Activated CD4-positive, alpha-beta T cell treated with anti-CD3 and anti-CD28 coated beads, Interleukin-2, amount 50 U/mL, for 16 hours (primary cell): ENCODE data around the gene HES5.

Experiments used
- DNase-seq: peaks from one replicate; pipeline ENCODE4 v3.0.0-alpha.2; 2020

Gene HES5

DNA sequence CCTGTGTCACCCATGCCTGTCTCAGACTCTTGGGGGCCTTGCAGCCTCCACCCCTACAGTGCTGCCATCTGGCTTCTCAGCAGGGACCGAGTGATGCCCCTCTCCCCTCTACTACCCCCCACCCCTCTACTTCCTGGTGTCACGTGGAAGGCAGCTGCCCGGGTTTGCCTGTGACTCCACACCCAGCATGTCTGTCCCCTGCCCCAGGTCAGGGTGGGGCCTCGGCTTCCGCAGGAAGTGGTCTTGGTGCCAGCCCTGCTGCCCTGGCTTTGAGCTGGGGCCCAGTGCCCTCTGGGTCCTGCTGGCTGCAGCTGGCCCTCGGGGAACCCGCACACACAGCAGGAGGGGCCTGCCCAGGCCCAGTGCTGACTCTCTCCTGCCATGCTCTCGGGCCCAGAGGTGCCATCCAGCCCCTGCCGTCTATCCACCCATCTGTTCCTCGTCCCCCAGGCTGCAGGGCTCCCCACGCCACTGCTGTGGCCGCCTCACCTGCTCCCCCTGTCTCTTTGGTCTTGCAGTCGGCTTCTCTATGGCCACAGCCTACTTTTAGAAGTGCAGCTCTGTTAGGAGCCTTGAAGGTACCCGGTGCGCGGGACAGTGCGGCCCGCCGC lies 30.0 kb downstream of the HES5 start:
- peak; percentile 12 for DNase-seq

DNA sequence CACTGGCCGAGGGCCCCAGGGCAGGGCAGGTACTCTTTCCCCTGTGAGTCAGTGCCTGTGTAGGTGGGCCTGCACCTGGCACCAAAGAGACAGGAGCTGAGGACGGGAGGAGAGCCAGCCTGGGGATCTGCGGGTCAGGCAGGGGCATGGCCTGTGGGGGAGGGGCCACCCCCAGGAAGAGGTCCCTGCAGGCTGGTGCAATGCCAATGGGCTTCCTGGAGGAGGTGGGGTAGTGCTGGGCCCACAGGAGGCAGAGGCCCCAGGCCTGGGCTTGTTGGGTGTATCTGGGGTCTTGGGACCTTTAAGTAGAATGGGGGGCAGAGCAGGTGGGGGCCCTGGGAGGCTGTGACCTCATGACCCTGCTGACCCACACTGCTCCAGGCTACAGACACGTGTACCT lies 30.8 kb downstream of the HES5 start:
- no peak for DNase-seq

DNA sequence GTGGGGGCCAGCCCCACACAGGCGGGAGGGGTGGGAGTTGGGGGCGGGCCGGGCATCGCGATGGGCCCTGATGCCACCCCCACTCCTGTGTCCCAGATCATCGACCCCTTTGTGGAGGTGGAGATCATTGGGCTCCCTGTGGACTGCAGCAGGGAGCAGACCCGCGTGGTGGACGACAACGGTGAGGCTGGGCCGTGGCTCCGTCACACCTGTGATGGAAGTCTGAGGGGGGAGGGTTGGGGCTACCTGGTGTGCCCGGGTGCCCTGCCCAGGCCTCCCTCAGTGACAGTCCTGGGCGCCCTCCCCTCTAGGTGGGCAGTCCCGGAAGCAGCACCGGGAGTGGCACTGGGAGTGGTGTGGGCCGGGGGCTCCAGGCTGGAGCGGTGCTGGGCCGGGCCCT lies 31.4 kb downstream of the HES5 start:
- no peak for DNase-seq

DNA sequence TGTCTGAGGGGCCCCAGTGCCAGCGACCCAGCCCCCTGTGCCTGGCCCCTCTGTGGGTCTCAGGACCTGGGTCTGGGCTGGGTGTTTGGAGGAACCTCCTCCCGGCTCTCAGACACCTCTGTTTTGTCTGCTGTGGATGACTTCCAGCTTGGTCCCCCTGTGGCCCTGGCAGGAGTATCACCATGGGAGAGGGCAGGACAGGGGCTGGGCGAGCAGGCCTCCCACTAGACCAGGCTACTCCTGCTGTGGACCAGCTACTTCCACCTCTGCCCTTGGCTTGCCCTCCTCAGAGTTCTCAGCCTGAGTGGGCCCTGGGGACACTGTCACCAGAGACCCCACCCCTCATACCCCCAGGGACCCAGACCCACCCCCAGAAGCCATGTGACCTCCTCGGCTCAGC lies 32.2 kb downstream of the HES5 start:
- DNase-seq = no peak

DNA sequence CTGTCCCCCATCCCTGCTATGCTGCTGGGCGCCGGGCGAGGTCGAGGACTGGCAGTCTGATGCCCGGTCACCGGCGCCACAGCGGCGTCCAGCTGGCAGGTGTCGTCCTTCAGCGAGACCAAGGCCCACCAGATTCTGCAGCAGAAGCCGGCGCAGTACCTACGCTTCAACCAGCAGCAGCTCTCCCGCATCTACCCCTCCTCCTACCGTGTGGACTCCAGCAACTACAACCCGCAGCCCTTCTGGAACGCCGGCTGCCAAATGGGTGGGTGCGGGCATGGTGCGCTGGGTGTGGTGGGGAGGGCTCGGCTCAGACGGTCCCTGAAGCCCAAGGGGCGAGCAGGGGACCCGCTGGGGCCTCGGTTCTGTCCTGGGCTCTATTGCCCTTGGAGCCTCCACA lies 33.3 kb downstream of the HES5 start:
- no peak for DNase-seq

DNA sequence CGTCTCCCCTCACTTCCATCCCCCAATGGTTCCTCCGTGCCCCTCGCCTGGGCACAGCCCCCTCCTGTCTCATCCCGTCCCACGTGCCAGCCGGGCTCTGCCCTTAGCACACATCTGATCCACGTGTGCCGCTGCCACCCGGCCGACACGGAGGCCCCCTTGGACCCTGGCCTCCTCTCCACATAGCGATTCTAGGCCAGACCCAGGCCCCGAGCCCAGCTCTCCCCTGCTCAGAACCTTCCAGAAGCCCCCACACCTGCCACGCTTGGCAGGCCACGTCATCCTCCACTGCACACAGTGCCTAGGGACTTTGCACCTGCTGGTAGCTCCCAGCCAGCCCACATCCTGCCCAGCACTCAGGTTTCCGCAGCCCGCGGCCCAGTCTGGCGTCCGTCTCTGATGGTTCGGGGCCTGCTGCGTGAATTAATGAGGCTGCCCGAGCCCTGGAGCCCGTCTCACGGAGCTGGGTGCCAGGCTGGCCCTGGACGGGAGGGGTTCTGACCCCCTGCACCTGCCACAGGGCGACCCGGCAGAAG lies 33.9 kb downstream of the HES5 start:
- DNase-seq = no peak

DNA sequence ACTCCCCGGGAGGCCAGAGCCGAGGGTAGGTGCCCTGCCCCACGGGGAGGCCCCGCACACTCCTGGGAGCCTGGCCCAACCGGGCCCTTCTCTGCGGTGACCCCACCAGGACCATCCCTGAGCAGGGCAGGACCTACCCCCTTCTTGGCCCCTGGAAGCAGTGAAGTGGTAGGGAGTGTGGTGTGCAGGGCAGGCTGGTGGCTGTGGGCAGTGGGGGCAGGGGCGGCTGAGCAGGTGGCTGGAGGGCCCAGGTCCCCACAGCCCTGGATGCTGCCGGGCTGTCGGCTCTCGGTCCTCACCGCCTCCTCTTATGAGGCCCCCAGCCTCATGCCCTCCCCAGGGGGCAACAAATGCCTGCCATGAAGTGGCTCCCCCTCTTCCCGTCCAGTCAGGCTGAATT lies 34.5 kb downstream of the HES5 start:
- no peak for DNase-seq

DNA sequence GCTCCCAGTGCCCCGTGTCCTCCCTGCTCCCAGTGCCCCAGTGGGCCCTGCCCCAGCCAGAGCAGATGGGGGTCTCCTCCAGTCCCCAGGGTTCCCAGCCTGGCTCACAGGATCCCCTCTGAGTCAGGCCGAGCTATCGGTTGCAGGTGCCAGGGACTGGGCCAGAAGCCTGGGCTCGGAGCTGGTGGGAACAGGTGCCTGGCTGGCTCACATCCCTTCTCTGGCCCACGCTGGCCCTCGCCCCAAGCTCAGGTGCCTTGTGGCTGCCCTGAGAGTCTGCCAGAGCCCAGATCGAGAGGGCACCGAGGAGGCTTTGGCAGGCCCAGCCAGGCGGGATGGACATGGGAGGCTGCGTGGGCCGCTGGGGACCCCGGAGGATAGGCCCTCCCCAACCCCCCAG lies 35.0 kb downstream of the HES5 start:
- no peak for DNase-seq

DNA sequence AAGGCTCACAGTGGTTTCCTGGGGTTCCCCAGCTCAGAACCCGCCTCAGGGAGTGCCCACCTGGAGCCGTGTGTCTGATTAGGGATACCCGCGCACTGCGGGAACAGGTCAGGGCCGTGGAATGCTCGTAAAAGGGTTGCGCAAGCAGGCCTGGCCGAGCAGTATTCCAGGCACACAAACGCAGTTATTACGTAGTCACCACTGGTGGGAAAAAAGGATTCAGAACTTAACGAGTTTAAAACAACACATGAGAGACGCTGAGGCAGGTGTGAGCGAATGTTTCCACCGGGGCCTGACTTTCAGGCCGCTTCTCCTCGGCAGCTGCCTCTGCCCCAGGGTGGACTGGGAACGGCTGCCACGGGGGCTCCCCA lies 35.8 kb downstream of the HES5 start:
- DNase-seq = no peak

DNA sequence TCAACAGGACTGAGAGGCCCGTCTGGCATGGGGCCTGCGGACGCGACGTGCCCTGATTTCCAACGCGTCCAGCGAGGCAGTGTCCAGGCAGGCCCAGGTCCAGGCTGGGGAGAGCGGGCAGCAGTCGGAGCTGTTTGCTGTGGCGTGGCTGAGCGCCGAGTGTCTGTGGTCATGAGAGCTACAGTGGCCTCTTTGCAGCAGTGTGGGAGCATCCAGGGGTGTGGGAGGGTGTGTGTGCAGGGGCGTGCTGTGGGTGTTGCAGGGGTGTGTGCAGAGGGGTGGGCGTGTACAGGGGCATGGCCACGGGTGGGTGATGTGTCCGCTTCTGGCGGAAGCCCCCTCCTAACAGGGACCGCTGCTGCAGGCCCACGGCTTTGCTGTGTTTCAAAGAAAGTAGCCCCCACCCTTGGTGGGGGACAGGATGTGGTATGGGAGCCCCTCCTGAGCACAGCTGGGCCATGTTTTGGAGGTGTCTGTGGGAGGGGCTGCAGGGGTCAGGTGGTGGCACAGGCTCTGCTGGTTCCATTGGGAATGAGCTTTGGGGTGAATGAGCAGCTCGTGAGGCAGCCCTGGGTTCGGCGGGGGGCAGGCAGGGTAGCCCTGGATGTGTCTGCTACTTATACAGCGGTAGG lies 36.3 kb downstream of the HES5 start:
- no peak for DNase-seq

DNA sequence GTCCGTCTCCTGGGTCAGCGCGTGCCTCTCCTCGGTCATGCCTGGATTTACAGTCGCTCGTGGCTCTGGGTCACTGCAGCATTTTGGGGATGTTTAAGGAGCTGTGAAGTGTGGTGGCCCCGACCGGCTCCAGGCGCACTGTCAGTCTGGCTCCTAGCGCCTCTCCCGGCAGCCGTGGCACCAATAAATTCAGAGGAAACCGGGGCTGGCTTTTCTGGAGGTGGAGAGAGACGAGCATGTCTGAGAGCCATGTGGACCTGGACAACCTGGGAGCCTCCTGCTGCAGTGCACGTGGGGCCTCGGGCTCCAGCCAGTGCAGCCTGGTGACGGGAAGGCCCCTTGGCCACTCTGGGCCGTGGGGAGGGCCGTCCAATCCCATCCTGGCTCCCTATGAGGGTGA lies 36.8 kb downstream of the HES5 start:
- no peak for DNase-seq

DNA sequence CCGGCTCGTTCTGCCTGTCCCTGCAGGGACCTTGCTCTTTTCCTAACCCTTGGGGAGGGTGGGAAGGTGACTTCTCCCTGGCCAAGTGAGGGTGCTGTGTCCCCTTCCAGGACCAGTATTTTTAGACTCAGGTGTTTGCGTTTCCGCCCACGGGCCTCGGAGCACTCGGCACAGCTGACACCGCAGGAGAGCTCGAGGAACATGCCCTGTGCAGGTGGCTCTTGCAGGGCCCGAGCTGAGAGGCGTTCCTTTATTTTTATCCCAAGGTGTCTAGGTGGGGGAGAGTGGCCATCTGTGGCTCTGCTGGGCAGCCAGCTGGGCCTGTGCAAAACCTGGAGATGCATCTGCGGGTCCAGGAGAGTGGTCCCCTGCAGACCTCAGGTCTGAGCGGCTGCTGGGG lies 38.0 kb downstream of the HES5 start:
- DNase-seq = no peak

DNA sequence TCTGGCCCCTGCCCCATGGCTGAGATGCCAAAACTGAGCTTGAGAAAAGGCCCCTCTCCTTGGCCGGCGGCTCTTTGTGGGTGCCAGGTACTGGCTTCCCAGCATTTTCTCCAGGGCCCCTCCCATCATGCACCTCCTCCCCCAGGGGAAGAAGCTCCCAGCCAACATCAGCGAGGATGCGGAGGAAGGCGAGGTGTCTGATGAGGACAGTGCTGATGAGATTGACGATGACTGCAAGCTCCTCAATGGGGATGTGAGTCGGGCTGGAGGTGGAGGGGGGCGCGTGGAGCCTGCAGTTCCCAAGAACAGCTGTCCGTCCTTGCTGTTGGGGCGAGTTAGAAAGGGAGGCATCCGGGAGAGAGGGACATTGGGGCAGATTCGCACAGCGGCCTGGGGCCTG lies 40.4 kb downstream of the HES5 start:
- DNase-seq = no peak

DNA sequence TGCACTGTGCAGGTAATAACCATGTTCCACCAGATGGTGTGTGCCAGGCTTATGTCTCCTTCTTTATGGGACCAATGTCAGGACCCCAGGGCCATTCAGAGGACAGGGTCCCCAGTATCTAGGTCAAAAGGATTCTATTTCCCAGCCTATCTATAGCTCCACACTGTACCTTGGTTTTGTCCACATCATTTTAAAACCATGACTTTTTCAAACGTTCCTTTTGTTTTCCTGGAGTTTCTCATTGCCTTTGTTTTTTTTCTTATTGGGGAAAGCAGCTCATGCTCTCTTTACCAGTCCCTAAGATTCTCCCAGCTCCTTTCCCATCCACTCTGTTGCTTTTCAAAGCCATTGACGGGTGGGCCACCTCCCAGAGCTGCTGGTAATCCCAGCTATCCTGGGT lies 41.4 kb downstream of the HES5 start:
- no peak for DNase-seq

DNA sequence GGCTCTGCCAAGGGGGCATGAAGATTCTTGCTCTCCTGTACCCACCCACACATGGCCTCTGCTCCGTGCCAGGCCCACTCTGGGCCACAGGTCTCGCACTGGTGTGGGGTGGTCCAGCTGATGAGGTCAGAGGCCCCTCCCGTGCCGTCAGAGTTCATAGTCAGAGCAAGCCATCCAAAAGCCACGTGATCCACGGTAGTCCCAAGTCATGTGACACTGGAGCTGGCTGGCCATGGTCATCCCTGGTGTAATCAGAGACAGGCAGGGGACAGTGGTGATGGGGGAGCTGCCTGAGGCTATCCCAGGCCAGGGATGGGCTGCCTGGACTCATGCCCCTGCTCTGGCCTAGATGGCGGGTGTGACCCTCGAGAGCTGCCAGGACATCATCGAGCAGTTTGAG lies 43.5 kb downstream of the HES5 start:
- no peak for DNase-seq

DNA sequence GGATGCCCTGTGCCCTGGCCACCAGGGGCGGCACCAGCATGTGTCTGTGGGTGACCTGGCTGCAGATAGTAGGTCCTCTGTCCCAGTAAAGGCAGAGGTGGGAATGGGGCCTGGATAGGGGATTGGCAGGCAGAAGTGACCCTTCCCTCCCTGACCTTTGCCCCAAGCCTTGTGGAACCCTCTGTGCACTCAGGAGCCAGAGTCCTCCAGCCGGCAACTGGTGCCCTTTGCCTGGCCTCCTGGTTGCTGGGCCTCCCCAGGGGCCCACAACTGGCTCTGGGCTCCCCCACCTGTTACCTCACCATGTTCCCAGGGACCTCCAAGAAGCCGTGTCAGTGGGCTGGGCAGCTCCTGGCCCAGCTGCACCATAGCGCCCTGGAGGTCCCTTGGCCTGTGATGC lies 44.0 kb downstream of the HES5 start:
- no peak for DNase-seq

DNA sequence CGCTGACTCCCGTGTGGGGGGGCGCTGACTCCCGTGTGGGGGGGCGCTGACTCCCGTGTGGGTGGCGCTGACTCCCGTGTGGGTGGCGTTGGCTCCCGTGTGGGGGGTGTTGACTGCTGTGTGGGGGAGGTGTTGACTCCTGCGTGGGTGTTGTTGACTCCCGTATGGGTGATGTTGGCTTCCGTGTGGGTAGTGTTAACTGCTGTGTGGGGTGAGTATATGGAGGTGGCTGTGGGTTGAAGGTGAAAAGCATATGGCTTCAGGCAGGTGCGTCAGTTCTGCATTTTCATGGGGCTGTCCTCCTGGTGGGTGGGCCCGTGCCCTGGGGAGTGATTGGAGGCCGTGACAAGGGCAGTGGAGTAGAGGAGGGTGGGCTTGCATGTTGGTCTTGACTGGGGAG lies 46.1 kb downstream of the HES5 start:
- DNase-seq = no peak

DNA sequence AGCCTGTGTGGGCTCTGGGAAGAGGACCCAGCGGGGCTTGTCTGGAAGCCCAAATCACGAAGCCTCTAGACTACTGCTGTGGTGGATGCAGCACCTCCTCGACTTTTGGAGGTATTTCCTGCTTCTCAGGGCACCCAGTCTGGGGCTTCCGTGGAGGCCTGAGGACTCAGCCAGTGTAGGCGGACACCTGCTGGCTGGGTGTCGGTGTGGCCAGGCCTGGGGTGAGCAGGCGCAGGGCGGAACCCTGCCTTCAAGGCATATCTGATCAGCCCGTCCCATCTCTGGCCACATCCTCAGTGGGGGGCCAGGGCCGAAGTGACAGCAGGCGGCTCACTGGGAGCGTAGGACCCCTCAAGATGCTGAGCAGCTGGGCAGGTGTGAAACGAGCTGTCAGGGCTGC lies 47.0 kb downstream of the HES5 start:
- DNase-seq = no peak

DNA sequence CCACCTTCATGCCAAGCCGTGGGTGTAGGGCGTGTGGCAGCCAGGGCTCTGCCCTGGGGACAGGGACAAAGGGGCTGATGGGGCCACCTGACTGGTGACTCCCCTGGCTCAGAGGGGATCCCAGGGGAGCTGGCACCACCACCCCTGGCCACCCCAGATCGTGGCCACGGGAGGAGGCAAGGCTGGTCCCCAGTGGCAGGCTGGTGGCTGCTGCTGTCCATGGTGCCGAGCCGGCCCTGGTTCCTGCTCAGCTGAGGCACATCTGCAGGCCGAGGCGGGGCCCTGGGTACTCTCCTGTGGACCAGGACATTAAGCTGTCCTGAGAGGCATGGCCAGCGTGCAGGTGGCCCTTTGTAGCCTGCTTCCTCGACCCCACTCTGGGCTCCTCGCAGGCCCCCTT lies 47.5 kb downstream of the HES5 start:
- DNase-seq = no peak

DNA sequence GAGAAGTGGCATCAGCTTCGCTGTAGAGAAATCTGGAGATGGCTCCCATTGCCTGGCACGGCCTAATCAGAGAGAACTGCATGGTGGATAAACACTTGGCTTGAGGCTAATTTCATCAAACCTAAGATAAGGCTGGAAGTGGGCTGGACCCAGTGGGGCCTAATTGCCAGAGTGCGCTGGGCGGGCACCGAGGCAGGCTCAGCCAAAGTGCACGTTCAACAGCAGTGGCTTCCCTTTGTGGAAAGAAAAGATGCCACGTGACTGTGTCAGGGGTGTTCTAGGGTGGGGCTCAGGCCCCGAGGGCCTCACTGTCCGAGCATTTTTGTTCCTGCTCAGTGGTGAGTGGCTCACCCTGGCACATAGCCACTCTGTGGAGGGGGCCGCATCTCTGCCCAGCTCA lies 48.2 kb downstream of the HES5 start:
- DNase-seq = no peak

DNA sequence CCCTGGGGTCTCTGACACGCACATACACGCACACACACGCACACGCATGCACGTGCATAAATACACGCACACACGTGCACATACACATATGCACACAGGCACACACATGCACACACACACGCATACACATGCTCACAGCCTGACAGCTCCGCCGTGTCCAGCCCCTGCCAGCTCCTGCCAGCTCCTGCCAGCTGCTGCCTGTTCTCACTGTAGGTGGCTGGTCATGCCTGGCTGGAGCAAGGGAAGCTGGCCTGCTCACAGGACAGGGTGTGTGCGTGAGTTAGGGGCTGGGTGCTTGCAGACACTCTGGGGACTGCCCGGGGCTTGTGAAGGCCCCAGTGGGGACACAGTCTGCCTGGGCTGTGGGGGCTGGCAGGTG lies 49.1 kb downstream of the HES5 start:
- DNase-seq = no peak

DNA sequence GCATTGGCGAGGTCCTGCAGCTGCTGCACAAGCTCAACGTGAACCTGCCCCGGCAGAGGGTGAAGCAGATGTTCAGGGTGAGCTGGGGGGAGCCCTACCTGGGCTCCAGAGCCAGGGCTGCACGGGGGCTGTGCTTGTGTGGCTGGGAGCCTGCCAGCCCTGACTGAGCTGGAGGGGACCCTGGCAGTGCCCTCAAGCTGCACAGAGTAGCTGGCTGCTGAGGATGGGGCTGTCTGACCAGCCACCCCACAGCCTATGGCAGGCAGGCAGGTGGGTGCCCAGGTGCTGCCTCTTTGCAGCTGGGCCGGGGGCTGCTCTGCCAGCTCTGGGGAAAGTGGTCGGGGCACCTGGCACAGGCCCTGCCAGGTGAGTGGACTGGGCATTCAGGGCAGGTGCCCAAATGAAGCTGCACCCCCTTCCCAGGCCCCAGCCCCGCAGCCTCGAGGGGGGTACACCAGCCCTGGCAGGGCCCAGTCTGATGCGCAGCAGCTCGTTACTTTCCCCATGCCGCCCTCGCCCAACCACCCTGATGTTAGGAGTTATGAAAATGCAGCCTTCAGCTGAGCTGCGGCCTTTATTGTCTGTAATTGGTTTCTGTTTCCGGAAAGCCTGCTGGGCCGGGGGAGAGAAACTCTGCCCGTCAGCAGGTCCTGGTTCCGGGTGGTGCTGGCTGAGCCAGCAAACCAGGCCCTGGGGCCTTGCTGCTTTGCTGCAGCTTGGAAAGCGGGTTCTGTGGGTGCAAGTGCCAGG lies 49.7 kb downstream of the HES5 start:
- no peak for DNase-seq

DNA sequence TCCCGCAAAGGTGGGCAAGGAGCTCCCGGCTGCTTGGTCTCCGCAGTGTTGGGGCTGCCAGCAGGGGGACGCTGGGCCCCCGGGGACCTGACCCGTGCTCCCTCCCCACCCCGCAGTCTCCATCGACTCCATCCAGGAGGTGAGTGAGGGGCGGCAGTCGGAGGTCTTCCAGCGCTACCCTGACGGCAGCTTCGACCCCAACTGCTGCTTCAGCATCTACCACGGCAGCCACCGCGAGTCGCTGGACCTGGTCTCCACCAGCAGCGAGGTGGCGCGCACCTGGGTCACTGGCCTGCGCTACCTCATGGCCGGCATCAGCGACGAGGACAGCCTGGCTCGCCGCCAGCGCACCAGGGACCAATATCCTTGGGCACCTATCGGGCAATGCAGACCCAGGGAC lies 50.4 kb downstream of the HES5 start:
- no peak for DNase-seq

DNA sequence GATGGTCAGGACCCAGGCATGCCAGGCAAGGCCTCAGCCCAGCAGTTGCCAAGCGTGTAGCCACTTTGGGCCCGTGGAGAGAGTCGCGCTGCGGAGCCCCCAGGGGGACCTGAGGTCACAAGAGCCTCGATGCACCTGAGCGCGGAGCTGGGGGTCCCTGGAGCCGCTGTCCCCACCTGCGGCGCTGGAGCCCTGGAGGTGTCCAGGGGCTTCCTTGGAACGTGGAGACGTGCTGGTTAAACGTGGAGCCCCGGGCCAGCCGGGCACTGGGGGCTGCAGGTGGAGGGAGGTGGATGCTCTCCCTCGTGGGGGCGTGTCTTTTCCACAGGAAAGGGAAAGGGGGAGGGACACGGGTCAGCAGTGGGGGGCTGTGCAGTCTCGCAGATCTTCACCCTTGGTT lies 50.9 kb downstream of the HES5 start:
- no peak for DNase-seq
